ENCODE results near the gene SPP1.

DNA sequence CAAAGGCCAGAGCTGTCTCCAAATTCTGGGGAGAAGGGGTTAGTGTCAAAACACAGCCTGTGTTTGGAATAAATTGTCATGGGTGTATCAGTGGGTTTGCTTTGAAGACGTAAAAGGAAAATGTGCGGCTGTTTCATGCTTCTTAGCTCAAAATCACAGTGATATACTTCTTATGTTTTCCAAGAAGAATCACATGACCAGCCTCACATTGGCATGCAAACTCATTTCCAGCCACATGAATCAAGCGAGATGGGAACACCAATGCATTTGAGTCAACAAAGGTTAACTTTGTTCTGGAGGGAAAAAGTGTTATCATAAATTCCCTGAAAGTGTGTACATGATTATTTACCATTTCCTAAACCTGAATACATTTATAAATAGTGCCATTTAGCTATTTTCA, 19.0 kb upstream of the SPP1 start:
- TF ChIP-seq, protein P1, sequence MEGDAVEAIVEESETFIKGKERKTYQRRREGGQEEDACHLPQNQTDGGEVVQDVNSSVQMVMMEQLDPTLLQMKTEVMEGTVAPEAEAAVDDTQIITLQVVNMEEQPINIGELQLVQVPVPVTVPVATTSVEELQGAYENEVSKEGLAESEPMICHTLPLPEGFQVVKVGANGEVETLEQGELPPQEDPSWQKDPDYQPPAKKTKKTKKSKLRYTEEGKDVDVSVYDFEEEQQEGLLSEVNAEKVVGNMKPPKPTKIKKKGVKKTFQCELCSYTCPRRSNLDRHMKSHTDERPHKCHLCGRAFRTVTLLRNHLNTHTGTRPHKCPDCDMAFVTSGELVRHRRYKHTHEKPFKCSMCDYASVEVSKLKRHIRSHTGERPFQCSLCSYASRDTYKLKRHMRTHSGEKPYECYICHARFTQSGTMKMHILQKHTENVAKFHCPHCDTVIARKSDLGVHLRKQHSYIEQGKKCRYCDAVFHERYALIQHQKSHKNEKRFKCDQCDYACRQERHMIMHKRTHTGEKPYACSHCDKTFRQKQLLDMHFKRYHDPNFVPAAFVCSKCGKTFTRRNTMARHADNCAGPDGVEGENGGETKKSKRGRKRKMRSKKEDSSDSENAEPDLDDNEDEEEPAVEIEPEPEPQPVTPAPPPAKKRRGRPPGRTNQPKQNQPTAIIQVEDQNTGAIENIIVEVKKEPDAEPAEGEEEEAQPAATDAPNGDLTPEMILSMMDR (IDR thresholded peaks at IDR 0.05) = no peak
- TF ChIP-seq YY1 (IDR thresholded peaks at IDR 0.05; ENCODE audit: low read depth) (no peak), JUND (IDR thresholded peaks at IDR 0.05) (no peak), EP300 (IDR thresholded peaks at IDR 0.05; ENCODE audit: borderline replicate concordance in 1 of 2, low read depth in 1 of 2, low read length in 1 of 2) (no peak)

Data from SK-N-SH (cell line).